GM12878 (cell line): Measurements from ENCODE around the gene ARHGEF1. TPM values are rescaled to one million over a fixed set of nuclear protein-coding genes. Genes with fewer than 3 reads are reported as not detected.

Experiments
- ATF7 ChIP-seq: fragments of 450-650 bp; IDR thresholded peaks from 2 replicates; pipeline ENCODE4 v1.6.1; 2016; ENCODE audit warnings: low read depth, mild to moderate bottlenecking
- BRCA1 ChIP-seq: IDR thresholded peaks from 2 replicates; pipeline ENCODE4 v1.6.1; 2011; ENCODE audit warnings: low read depth, low read length, improper control_type of control experiment
- GATAD2B ChIP-seq: fragments of 450-650 bp; conservative IDR thresholded peaks from 2 replicates; pipeline ENCODE4 v1.6.1; 2017; ENCODE audit warnings: low read depth, mild to moderate bottlenecking, moderate library complexity
- HDGF ChIP-seq: fragments of 450-650 bp; IDR thresholded peaks from 2 replicates; pipeline ENCODE4 v1.6.1; 2016; ENCODE audit warnings: antibody characterized with exemption
- KAT2A ChIP-seq: conservative IDR thresholded peaks from 2 replicates; pipeline ENCODE4 v1.6.1; 2011; ENCODE audit warnings: low read depth, low read length; ENCODE audit not compliant: control insufficient read depth
- MYC ChIP-seq: IDR thresholded peaks from 2 replicates; pipeline ENCODE4 v1.6.1; 2011; ENCODE audit warnings: mild to moderate bottlenecking, low read length, moderate library complexity, inconsistent platforms; ENCODE audit not compliant: insufficient read depth, insufficient replicate concordance, insufficient read length, severe bottlenecking
- NFYA ChIP-seq: IDR thresholded peaks from 2 replicates; pipeline ENCODE4 v1.6.1; 2011; ENCODE audit warnings: low read depth, mild to moderate bottlenecking, low read length, improper control_type of control experiment, borderline replicate concordance
- PAX5 ChIP-seq: IDR thresholded peaks from 2 replicates; pipeline ENCODE4 v1.6.1; 2011; ENCODE audit warnings: low read depth, low read length, borderline replicate concordance
- RAD51 ChIP-seq: fragments of 450-650 bp; IDR thresholded peaks from 2 replicates; pipeline ENCODE4 v1.6.1; 2016; ENCODE audit warnings: moderate library complexity, mild to moderate bottlenecking, inconsistent platforms
- RELA ChIP-seq: fragments of 450-650 bp; IDR thresholded peaks from 2 replicates; pipeline ENCODE4 v1.8.0; 2014; ENCODE audit warnings: borderline replicate concordance; ENCODE audit not compliant: partially characterized antibody
- SIX5 ChIP-seq: IDR thresholded peaks from 2 replicates; pipeline ENCODE4 v1.6.1; 2011; ENCODE audit warnings: mild to moderate bottlenecking, low read depth, low read length, moderate library complexity; ENCODE audit not compliant: severe bottlenecking
- SMARCA5 ChIP-seq: fragments of 450-650 bp; IDR thresholded peaks from 2 replicates; pipeline ENCODE4 v1.6.1; 2017; ENCODE audit warnings: mild to moderate bottlenecking
- TCF12 ChIP-seq: IDR thresholded peaks from 2 replicates; pipeline ENCODE4 v1.6.1; 2011; ENCODE audit warnings: low read depth, mild to moderate bottlenecking, low read length
- ZSCAN29 ChIP-seq: fragments of 450-650 bp; IDR thresholded peaks from 2 replicates; pipeline ENCODE4 v1.6.1; 2017; ENCODE audit warnings: mild to moderate bottlenecking, moderate library complexity
- polyA plus RNA-seq, 11 experiments: library from polyadenylated mRNA; depleted of rRNA in 4 of 11; unstranded in 6 of 11; stranded (reverse) in 5 of 11; fragments of >200 nt; fragmentation: Nextera tagmentation in 4 of 11; fragmentation: Illumina TruSeq in 1 of 11; extraction: Ambion mirVana in 4 of 11; extraction: Trizol in 1 of 11; gene quantifications; 1 replicate in 1 of 11; 2 replicates in 10 of 11; pipeline versions ENCODE4 v1.2.1 to v1.2.3, GENCODE V29; 2011 to 2016; ENCODE audit warnings: inconsistent platforms in 2 of 11, missing spikeins in 2 of 11, low read depth in 1 of 11
- total RNA-seq, 4 experiments: library from RNA; depleted of rRNA in 3 of 4; stranded (reverse); fragments of >200 nt in 3 of 4; fragmentation: Illumina TruSeq in 1 of 4; extraction: Trizol in 1 of 4; gene quantifications; 2 replicates each; pipeline versions ENCODE4 v1.2.1 to v1.2.3, GENCODE V29; 2013 to 2021
- TF ChIP-seq, protein P1 (sequence below): fragments of 150-350 bp; IDR thresholded peaks from 2 replicates; pipeline ENCODE4 v1.6.1; 2016; ENCODE audit warnings: low read depth, low read length
- TF ChIP-seq, protein P2 (sequence below): fragments of 450-650 bp; IDR thresholded peaks from 2 replicates; pipeline ENCODE4 v1.6.1; 2018; ENCODE audit warnings: borderline replicate concordance, mild to moderate bottlenecking; ENCODE audit not compliant: partially characterized antibody
- TF ChIP-seq, protein P3 (sequence below): IDR thresholded peaks from 2 replicates; pipeline ENCODE4 v1.6.1; 2012; ENCODE audit warnings: low read length, inconsistent platforms
- TF ChIP-seq, protein P4 (sequence below): fragments of 450-650 bp; IDR thresholded peaks from 2 replicates; pipeline ENCODE4 v1.6.1; 2017; ENCODE audit warnings: antibody characterized with exemption, mild to moderate bottlenecking, moderate library complexity

ARHGEF1 gene
- total and polyA plus RNA-seq, 10 of the 15 experiments (the other 5 are each of a cell fraction or from before 2014, with no cell fraction given): 1.2 to 207 (median 53.9) TPM

DNA sequence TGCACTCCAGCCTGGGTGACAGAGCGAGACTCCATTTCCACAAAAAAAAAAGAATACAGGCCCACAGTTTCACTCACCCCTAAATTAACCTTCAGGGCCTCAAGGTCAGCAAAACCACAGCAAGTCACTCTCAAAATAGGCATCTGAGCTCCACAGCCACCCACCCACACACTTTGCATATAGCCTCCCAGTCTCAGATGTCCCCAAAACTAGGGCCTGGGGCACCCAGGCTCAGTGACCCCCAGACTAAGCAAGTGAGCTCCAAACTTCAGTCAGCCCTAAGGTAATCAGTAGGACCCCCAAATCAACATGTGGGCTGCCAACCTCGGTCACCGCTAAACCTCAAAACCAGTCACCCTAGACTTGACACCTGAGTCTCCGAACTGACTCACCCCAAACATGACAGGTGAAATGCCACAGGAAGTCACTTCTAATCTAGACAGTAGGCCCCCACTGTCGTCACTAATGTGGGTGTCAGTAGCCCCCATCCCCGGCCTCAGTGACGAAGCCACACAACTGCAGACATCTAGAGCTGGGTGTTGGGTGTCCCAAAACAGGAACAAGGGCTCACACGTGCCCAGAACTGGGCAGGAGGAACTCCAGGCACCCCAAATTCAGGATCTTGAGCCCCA, 62.3 kb downstream of the ARHGEF1 start (continued):
- TF ChIP-seq, protein P1, sequence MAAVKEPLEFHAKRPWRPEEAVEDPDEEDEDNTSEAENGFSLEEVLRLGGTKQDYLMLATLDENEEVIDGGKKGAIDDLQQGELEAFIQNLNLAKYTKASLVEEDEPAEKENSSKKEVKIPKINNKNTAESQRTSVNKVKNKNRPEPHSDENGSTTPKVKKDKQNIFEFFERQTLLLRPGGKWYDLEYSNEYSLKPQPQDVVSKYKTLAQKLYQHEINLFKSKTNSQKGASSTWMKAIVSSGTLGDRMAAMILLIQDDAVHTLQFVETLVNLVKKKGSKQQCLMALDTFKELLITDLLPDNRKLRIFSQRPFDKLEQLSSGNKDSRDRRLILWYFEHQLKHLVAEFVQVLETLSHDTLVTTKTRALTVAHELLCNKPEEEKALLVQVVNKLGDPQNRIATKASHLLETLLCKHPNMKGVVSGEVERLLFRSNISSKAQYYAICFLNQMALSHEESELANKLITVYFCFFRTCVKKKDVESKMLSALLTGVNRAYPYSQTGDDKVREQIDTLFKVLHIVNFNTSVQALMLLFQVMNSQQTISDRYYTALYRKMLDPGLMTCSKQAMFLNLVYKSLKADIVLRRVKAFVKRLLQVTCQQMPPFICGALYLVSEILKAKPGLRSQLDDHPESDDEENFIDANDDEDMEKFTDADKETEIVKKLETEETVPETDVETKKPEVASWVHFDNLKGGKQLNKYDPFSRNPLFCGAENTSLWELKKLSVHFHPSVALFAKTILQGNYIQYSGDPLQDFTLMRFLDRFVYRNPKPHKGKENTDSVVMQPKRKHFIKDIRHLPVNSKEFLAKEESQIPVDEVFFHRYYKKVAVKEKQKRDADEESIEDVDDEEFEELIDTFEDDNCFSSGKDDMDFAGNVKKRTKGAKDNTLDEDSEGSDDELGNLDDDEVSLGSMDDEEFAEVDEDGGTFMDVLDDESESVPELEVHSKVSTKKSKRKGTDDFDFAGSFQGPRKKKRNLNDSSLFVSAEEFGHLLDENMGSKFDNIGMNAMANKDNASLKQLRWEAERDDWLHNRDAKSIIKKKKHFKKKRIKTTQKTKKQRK: no peak
- TF ChIP-seq SIX5 (no peak), PAX5 (peak; percentile 98), KAT2A (no peak), TCF12 (peak; percentile 87), SMARCA5 (no peak), BRCA1 (no peak), ZSCAN29 (peak; percentile 55; the same call in 1 of the 2 replicates), HDGF (no peak; the same call in 1 of the 2 replicates), NFYA (no peak), RAD51 (peak; percentile 76), RELA (no peak), ATF7 (peak; percentile 97), GATAD2B (peak; percentile 96), MYC (no peak)
- TF ChIP-seq, protein P2, sequence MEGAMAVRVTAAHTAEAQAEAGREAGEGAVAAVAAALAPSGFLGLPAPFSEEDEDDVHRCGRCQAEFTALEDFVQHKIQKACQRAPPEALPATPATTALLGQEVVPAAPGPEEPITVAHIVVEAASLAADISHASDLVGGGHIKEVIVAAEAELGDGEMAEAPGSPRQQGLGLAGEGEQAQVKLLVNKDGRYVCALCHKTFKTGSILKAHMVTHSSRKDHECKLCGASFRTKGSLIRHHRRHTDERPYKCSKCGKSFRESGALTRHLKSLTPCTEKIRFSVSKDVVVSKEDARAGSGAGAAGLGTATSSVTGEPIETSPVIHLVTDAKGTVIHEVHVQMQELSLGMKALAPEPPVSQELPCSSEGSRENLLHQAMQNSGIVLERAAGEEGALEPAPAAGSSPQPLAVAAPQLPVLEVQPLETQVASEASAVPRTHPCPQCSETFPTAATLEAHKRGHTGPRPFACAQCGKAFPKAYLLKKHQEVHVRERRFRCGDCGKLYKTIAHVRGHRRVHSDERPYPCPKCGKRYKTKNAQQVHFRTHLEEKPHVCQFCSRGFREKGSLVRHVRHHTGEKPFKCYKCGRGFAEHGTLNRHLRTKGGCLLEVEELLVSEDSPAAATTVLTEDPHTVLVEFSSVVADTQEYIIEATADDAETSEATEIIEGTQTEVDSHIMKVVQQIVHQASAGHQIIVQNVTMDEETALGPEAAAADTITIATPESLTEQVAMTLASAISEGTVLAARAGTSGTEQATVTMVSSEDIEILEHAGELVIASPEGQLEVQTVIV: peak; percentile 4
- TF ChIP-seq, protein P3, sequence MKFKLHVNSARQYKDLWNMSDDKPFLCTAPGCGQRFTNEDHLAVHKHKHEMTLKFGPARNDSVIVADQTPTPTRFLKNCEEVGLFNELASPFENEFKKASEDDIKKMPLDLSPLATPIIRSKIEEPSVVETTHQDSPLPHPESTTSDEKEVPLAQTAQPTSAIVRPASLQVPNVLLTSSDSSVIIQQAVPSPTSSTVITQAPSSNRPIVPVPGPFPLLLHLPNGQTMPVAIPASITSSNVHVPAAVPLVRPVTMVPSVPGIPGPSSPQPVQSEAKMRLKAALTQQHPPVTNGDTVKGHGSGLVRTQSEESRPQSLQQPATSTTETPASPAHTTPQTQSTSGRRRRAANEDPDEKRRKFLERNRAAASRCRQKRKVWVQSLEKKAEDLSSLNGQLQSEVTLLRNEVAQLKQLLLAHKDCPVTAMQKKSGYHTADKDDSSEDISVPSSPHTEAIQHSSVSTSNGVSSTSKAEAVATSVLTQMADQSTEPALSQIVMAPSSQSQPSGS: peak; percentile 89
- TF ChIP-seq, protein P4, sequence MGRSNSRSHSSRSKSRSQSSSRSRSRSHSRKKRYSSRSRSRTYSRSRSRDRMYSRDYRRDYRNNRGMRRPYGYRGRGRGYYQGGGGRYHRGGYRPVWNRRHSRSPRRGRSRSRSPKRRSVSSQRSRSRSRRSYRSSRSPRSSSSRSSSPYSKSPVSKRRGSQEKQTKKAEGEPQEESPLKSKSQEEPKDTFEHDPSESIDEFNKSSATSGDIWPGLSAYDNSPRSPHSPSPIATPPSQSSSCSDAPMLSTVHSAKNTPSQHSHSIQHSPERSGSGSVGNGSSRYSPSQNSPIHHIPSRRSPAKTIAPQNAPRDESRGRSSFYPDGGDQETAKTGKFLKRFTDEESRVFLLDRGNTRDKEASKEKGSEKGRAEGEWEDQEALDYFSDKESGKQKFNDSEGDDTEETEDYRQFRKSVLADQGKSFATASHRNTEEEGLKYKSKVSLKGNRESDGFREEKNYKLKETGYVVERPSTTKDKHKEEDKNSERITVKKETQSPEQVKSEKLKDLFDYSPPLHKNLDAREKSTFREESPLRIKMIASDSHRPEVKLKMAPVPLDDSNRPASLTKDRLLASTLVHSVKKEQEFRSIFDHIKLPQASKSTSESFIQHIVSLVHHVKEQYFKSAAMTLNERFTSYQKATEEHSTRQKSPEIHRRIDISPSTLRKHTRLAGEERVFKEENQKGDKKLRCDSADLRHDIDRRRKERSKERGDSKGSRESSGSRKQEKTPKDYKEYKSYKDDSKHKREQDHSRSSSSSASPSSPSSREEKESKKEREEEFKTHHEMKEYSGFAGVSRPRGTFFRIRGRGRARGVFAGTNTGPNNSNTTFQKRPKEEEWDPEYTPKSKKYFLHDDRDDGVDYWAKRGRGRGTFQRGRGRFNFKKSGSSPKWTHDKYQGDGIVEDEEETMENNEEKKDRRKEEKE: no peak
